H1 (cell line): ENCODE measurements around the gene STX16. TPM values are rescaled to one million over a fixed set of nuclear protein-coding genes. Genes with fewer than 3 reads are reported as not detected.

Source experiments
- CTCF ChIA-PET: fragments of 300-600 bp; sonication (Branson Sonifier 250); formaldehyde crosslinking; loops from one replicate; lab custom pipeline; 2021; ENCODE audit not compliant: partially characterized antibody; lab: Charles Lee
- POLR2A ChIA-PET: fragments of 300-600 bp; sonication (Branson Sonifier 250); formaldehyde crosslinking; loops from one replicate; lab custom pipeline; 2021; ENCODE audit warnings: inconsistent platforms; ENCODE audit not compliant: partially characterized antibody; lab: Charles Lee
- DNase-seq, 2 experiments: peaks; one replicate each; pipeline versions ENCODE4 v3.0.0 to v3.0.0-alpha.2; 2010 to 2022; ENCODE audit warnings: low spot score in 2 of 2, low read depth in 1 of 2, mixed read lengths in 1 of 2
- FAIRE-seq: peaks from 2 replicates; lab custom pipeline; 2011; peaks lifted over from hg19 to GRCh38; lab: Jason Lieb, UNC
- H2AFZ ChIP-seq: 2 replicates; pipeline ENCODE4 v1.8.1; 2012; ENCODE audit warnings: low read length, inconsistent platforms
- H2AK5ac ChIP-seq: 2 replicates; pipeline ENCODE4 v1.6.1; 2013; ENCODE audit warnings: low read depth, low read length
- H2BK120ac ChIP-seq: replicated peaks from 2 replicates; pipeline ENCODE3; 2013; ENCODE audit warnings: low read depth, low read length, inconsistent platforms
- H2BK12ac ChIP-seq: 2 replicates; pipeline ENCODE4 v1.6.1; 2013; ENCODE audit warnings: low read depth, low read length
- H2BK15ac ChIP-seq: 2 replicates; pipeline ENCODE4 v1.6.1; 2013; ENCODE audit warnings: low read length
- H2BK20ac ChIP-seq: 2 replicates; pipeline ENCODE4 v1.6.1; 2013; ENCODE audit warnings: low read length
- H2BK5ac ChIP-seq: 2 replicates; pipeline ENCODE4 v1.6.1; 2013; ENCODE audit warnings: low read depth, low read length
- H3K14ac ChIP-seq: 2 replicates; pipeline ENCODE4 v1.6.1; 2013; ENCODE audit warnings: inconsistent platforms; ENCODE audit not compliant: insufficient read length
- H3K18ac ChIP-seq: 2 replicates; pipeline ENCODE4 v1.6.1; 2013; ENCODE audit warnings: low read length; ENCODE audit errors: extremely low read depth
- H3K23ac ChIP-seq: 2 replicates; pipeline ENCODE4 v1.6.1; 2013; ENCODE audit warnings: inconsistent platforms; ENCODE audit not compliant: insufficient read length
- H3K23me2 ChIP-seq: 2 replicates; pipeline ENCODE4 v1.6.1; 2013; ENCODE audit warnings: low read depth, low read length
- H3K27ac ChIP-seq: 2 replicates; pipeline ENCODE4 v1.6.1; 2011; ENCODE audit warnings: low read depth, low read length, inconsistent platforms
- H3K27me3 ChIP-seq, 4 experiments: replicated peaks in 1 of 4; 1 replicate in 1 of 4; 2 replicates in 3 of 4; pipeline versions ENCODE4 v1.6.1 to v1.8.1; 2011 to 2013; ENCODE audit warnings: low read length in 3 of 4, mild to moderate bottlenecking in 3 of 4, inconsistent platforms in 2 of 4, mixed read lengths in 2 of 4, moderate library complexity in 1 of 4; ENCODE audit not compliant: control insufficient read depth in 3 of 4, insufficient read depth in 3 of 4; ENCODE audit errors: extremely low read depth in 1 of 4
- H3K36me3 ChIP-seq, 4 experiments: 2 replicates each; pipeline versions ENCODE4 v1.6.1 to v1.8.1; 2011 to 2013; ENCODE audit warnings: mild to moderate bottlenecking in 4 of 4, low read length in 3 of 4, moderate library complexity in 2 of 4, control low read depth in 1 of 4, inconsistent platforms in 1 of 4; ENCODE audit not compliant: insufficient read depth in 4 of 4, control insufficient read depth in 2 of 4
- H3K4ac ChIP-seq: replicated peaks from 2 replicates; pipeline ENCODE3; 2013; ENCODE audit warnings: low read length, low read depth, mixed read lengths, inconsistent platforms; ENCODE audit not compliant: insufficient read length
- H3K4me1 ChIP-seq, 4 experiments: replicated peaks in 1 of 4; 1 replicate in 1 of 4; 2 replicates in 3 of 4; pipeline versions ENCODE4 v1.6.1 to v1.8.1; 2011 to 2013; ENCODE audit warnings: low read length in 3 of 4, inconsistent platforms in 2 of 4, mixed read lengths in 1 of 4; ENCODE audit not compliant: insufficient read depth in 4 of 4, control insufficient read depth in 3 of 4
- H3K4me2 ChIP-seq, 2 experiments: 2 replicates each; pipeline versions ENCODE4 v1.6.1 to v1.8.1; 2011 to 2013; ENCODE audit warnings: low read depth in 2 of 2, low read length in 2 of 2, control low read depth in 1 of 2, inconsistent platforms in 1 of 2, mild to moderate bottlenecking in 1 of 2; ENCODE audit not compliant: insufficient read depth in 1 of 2
- H3K4me3 ChIP-seq, 4 experiments: fragments of 200-600, 300-600 bp in 1 of 4; sonication (generic), shearing (Covaris generic), sonication (Bioruptor Twin) in 1 of 4; 2 replicates each; pipeline versions ENCODE4 v1.5.1 to v1.8.1; 2011 to 2016; ENCODE audit warnings: low read length in 4 of 4, low read depth in 3 of 4, control low read depth in 2 of 4, inconsistent platforms in 2 of 4, mild to moderate bottlenecking in 2 of 4, mixed read lengths in 1 of 4, moderate library complexity in 1 of 4; ENCODE audit not compliant: insufficient read depth in 2 of 4; ENCODE audit errors: extremely low read depth in 1 of 4
- H3K56ac ChIP-seq: replicated peaks from 2 replicates; pipeline ENCODE3; 2013; ENCODE audit warnings: low read depth, mild to moderate bottlenecking, mixed read lengths, low read length, inconsistent platforms; ENCODE audit not compliant: insufficient read length
- H3K79me1 ChIP-seq: 2 replicates; pipeline ENCODE4 v1.6.1; 2013; ENCODE audit warnings: low read depth, low read length, control low read depth
- H3K79me2 ChIP-seq, 2 experiments: 2 replicates each; pipeline versions ENCODE4 v1.6.1 to v1.8.1; 2012 to 2013; ENCODE audit warnings: low read length in 2 of 2, mild to moderate bottlenecking in 2 of 2, inconsistent platforms in 1 of 2; ENCODE audit not compliant: insufficient read depth in 2 of 2, control insufficient read depth in 1 of 2
- H3K9ac ChIP-seq, 4 experiments: replicated peaks in 1 of 4; 1 replicate in 1 of 4; 2 replicates in 3 of 4; pipeline versions ENCODE4 v1.6.1 to v1.8.1; 2011 to 2013; ENCODE audit warnings: low read depth in 3 of 4, low read length in 3 of 4, control low read depth in 2 of 4, mild to moderate bottlenecking in 2 of 4, moderate library complexity in 2 of 4, inconsistent platforms in 1 of 4; ENCODE audit errors: extremely low read depth in 1 of 4
- H3K9me3 ChIP-seq, 2 experiments: 2 replicates each; pipeline versions ENCODE4 v1.6.1 to v1.8.1; 2012 to 2013; ENCODE audit warnings: mild to moderate bottlenecking in 2 of 2, moderate library complexity in 2 of 2, control low read depth in 1 of 2, inconsistent platforms in 1 of 2, low read depth in 1 of 2, low read length in 1 of 2, mixed read lengths in 1 of 2; ENCODE audit not compliant: insufficient read depth in 2 of 2
- H4K20me1 ChIP-seq, 2 experiments: replicated peaks in 1 of 2; 2 replicates each; pipeline versions ENCODE3 to v1.8.1; 2011 to 2013; ENCODE audit warnings: inconsistent platforms in 2 of 2, low read length in 2 of 2, mild to moderate bottlenecking in 1 of 2; ENCODE audit not compliant: insufficient read depth in 2 of 2, control insufficient read depth in 1 of 2
- H4K5ac ChIP-seq: 2 replicates; pipeline ENCODE4 v1.6.1; 2013; ENCODE audit warnings: low read length, low read depth, mixed read lengths, inconsistent platforms; ENCODE audit not compliant: insufficient read length
- H4K8ac ChIP-seq: 2 replicates; pipeline ENCODE4 v1.8.0; 2013; ENCODE audit warnings: mild to moderate bottlenecking, moderate library complexity, low read length, inconsistent platforms; ENCODE audit not compliant: insufficient read depth; ENCODE audit errors: extremely low read depth
- H4K91ac ChIP-seq: replicated peaks from 2 replicates; pipeline ENCODE3; 2013; ENCODE audit warnings: low read length, mixed read lengths, inconsistent platforms; ENCODE audit not compliant: insufficient read length
- HDAC2 ChIP-seq, 2 experiments: fragments of 300-600 bp in 1 of 2; sonication (generic) in 1 of 2; IDR thresholded peaks; 2 replicates each; pipeline ENCODE4 v1.6.1; 2011 to 2012; ENCODE audit warnings: low read depth in 2 of 2, low read length in 2 of 2, mild to moderate bottlenecking in 2 of 2, moderate library complexity in 2 of 2, borderline replicate concordance in 1 of 2, inconsistent platforms in 1 of 2
- WGBS, 2 experiments: shearing (Covaris generic) in 1 of 2; methylation state at CpG; one replicate each; pipeline versions ENCODE4 v1.1.6 to v1.1.7; 2013 to 2015; ENCODE audit warnings: low lambda C conversion rate in 2 of 2, mixed read lengths in 2 of 2, inconsistent platforms in 1 of 2, low coverage in 1 of 2, missing lambda C conversion rate in 1 of 2; ENCODE audit not compliant: insufficient replicate concordance in 2 of 2, insufficient coverage in 1 of 2, insufficient read length in 1 of 2; ENCODE audit errors: extremely low coverage in 1 of 2, missing lambda C conversion rate in 1 of 2; 5-methylcytosine and 5-hydroxymethylcytosine counted together
- polyA plus RNA-seq, 7 experiments: library from polyadenylated mRNA; depleted of rRNA in 3 of 7; stranded (reverse) in 5 of 7; unstranded in 2 of 7; fragments of >200 nt in 5 of 7; fragments of 200-250 nt in 2 of 7; gene quantifications; 1 replicate in 5 of 7; 2 replicates in 1 of 7; 4 replicates in 1 of 7; pipeline versions ENCODE4 v1.2.1 to v1.2.3, GENCODE V29; 2011 to 2013; ENCODE audit warnings: missing spikeins in 2 of 7, mixed read lengths in 2 of 7
- total RNA-seq: library from RNA; stranded (reverse); fragmentation: NEBNext Ultra II Directional; extraction: Animal tissue kit (Norgen Biotek cat#: 25700); gene quantifications from 2 replicates; pipeline ENCODE4 v1.2.1, GENCODE V29; 2021

The STX16 gene
- total and polyA plus RNA-seq, 2 of the 8 experiments (the other 6 are each of a cell fraction or from before 2014, with no cell fraction given) = 45.2 to 61.6 TPM

DNA sequence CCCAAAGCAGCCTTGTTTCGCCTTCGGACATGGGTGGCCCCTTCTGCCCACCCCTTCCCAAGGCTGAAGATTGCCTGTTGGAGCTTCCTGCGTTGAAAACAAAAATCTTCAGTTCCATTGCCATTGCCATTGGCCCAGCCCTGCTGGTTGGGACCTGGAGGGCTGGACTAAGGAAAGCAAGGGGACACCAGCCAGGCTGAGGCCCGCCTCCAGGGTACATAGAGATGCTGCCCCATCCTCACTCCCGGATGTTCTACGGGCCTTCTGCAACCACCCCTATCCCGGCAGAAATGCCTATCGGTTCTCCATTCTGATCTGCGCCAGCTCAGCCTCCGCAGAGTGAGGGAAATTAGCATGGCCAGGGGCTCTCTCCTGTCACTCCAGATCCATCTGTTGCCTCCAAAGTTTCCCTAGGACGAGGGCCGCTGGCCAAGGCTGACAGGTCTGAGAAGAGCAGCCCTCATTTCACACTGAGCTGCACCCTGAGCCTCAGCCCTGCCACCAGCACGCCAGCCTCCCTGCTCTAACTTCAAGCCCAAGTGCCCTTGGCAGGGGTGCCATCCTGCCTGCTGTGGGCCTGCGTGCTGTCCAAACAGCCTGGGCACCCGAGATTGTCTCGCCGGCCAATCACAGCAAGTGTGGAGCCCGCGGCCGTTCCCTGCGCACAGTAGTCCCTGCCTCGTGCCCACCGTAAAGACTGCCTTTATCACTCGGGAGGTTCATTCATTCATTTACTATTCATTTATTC lies 13.4 kb upstream of the STX16 start:
- Histone ChIP-seq H3K14ac (no peak overlapping the region), H3K36me3 (no peaks in the 10 kb centered on the region), H3K79me2 (no peaks in the 10 kb centered on the region), H2BK20ac (0 out of 2 replicates have a peak overlapping the region, but pooled peaks have one; percentile 7), H3K4ac (no peak overlapping the region), H3K9me3 (no peaks in the 10 kb centered on the region), H2AFZ (no peak overlapping the region), H2BK120ac (no peak overlapping the region), H3K4me3 (no peak overlapping the region), H2BK15ac (no peak overlapping the region), H3K23me2 (no peaks in the 10 kb centered on the region), H2BK5ac (no peak overlapping the region), H3K23ac (no peak overlapping the region), H3K18ac (no peak overlapping the region), H3K4me2 (no peak overlapping the region), H4K5ac (no peak overlapping the region), H4K20me1 (no peaks in the 10 kb centered on the region), H2BK12ac (no peak overlapping the region), H4K8ac (no peak overlapping the region), H3K27me3 (no peaks in the 10 kb centered on the region; a peak in 1 of 7 replicates), H3K27ac (no peak overlapping the region), H2AK5ac (no peak overlapping the region), H4K91ac (peak overlapping the region; percentile 33), H3K79me1 (no peaks in the 10 kb centered on the region), H3K9ac (no peak overlapping the region), H3K56ac (no peak overlapping the region), H3K4me1 (peaks cover 0 to 2% (median 0%) of the 10 kb centered on the region in 4 experiments; a peak in 1 of 7 replicates)
- WGBS, 2 experiments = 86% methylated on average over 24 of the region's 24 CpGs; no CpG with 5 or more reads in 1 of the 2 experiments
- FAIRE-seq = no peak
- TF ChIP-seq HDAC2 (IDR thresholded peaks at IDR 0.05; ENCODE audit: borderline replicate concordance in 1 of 2, low read depth in 2 of 2, low read length in 2 of 2) = no peak
- ChIA-PET POLR2A (interaction anchor here (0.8 to 1.7 kb wide), 5 partner anchors 11 to 54 kb away, joined by 3 to 5 read pairs (median 3); no protein-coding TSS in a partner anchor), CTCF (interaction anchor here (0.9 to 1.9 kb wide), 11 partner anchors 10 to 156 kb away, joined by 3 to 7 read pairs (median 3); partner anchors contain the start of gene STX16)
- no peak for DNase-seq
